Natural killer cell (primary cell): Measurements from ENCODE around the gene MTRF1. TPM values are rescaled to one million over a fixed set of nuclear protein-coding genes. Genes with fewer than 3 reads are reported as not detected.
A peak's percentile ranks its signal among the peaks of the same experiment; 100 is the strongest.

ENCODE experiments used
- ATAC-seq, 3 donors: fragments of 150-1000 bp in 2 of 3; fragments of 200-7000 bp in 1 of 3; cut with Tn5 transposase; 1 replicate in 1 of 3; 2 replicates in 2 of 3; pipeline ENCODE4 v1.10.0; 2021; ENCODE audit warnings: mild to moderate bottlenecking in 2 of 3, moderate library complexity in 2 of 3
- DNase-seq, 2 donors: peaks; one replicate each; pipeline versions ENCODE4 v3.0.0 to v3.0.0-alpha.2; 2013 to 2021; ENCODE audit warnings: mixed read lengths in 1 of 2
- H3K27ac ChIP-seq: one replicate; pipeline ENCODE4 v1.5.1; 2013; ENCODE audit warnings: mild to moderate bottlenecking, low read length
- H3K27me3 ChIP-seq: one replicate; pipeline ENCODE4 v1.6.1; 2013; ENCODE audit warnings: low read length; ENCODE audit not compliant: control insufficient read depth, insufficient read depth
- H3K36me3 ChIP-seq: one replicate; pipeline ENCODE4 v1.6.1; 2013; ENCODE audit warnings: low read length; ENCODE audit not compliant: control insufficient read depth, insufficient read depth
- H3K4me1 ChIP-seq: one replicate; pipeline ENCODE4 v1.6.1; 2013; ENCODE audit warnings: low read length; ENCODE audit not compliant: control insufficient read depth, insufficient read depth
- H3K4me3 ChIP-seq: one replicate; pipeline ENCODE4 v1.5.1; 2013; ENCODE audit warnings: low read length
- H3K9me3 ChIP-seq: one replicate; pipeline ENCODE4 v1.6.1; 2013; ENCODE audit warnings: low read length; ENCODE audit not compliant: control insufficient read depth, insufficient read depth
- H3K27ac Mint-ChIP-seq, 2 donors: one replicate each; pipeline ENCODE4 v1.8.0; 2022; ENCODE audit warnings: mild to moderate bottlenecking in 2 of 2, mixed read lengths in 2 of 2, moderate library complexity in 1 of 2
- H3K27me3 Mint-ChIP-seq, 2 donors: one replicate each; pipeline ENCODE4 v1.8.0; 2022; ENCODE audit warnings: low read depth in 2 of 2, mixed read lengths in 2 of 2
- H3K36me3 Mint-ChIP-seq: one replicate; pipeline ENCODE4 v1.8.0; 2022; ENCODE audit warnings: mixed read lengths
- H3K4me1 Mint-ChIP-seq, 2 donors: one replicate each; pipeline ENCODE4 v1.8.0; 2022; ENCODE audit warnings: mixed read lengths in 2 of 2
- H3K4me3 Mint-ChIP-seq: one replicate; pipeline ENCODE4 v1.8.0; 2022; ENCODE audit warnings: mild to moderate bottlenecking, moderate library complexity, mixed read lengths
- H3K9me3 Mint-ChIP-seq, 2 donors: one replicate each; pipeline ENCODE4 v1.8.0; 2022; ENCODE audit warnings: mixed read lengths in 2 of 2
- CTCF ChIP-seq: fragments of 200-600 bp; IDR thresholded peaks from one replicate; pipeline ENCODE4 v1.8.0; 2022; ENCODE audit warnings: antibody characterized with exemption
- WGBS: methylation state at CpG from one replicate; pipeline ENCODE4 v1.1.7; 2013; ENCODE audit warnings: missing lambda C conversion rate; ENCODE audit not compliant: insufficient coverage; 5-methylcytosine and 5-hydroxymethylcytosine counted together
- intact Hi-C: fragments of 100-400 bp; cut with micrococcal nuclease; formaldehyde crosslinking; loops from one replicate; pipeline ENCODE4 v1.14.2; 2022
- total RNA-seq, 4 donors: library from RNA; stranded (reverse); fragments of 120-200 nt in 1 of 4; gene quantifications; one replicate each; pipeline versions ENCODE4 v1.2.3 to v1.2.4, GENCODE V29; 2013 to 2022

The MTRF1 gene
- total RNA-seq, 3 donors from 2014 or later (not counting 1 experiment from before 2014, with no cell fraction given): 20.3 to 24.1 (median 24.0) TPM

GRCh38 chr13:41200126-41200525, 63.2 kb downstream of the MTRF1 start:
- H3K27ac ChIP-seq: no peak overlapping the region
- Mint-ChIP-seq H3K36me3 (no peaks in the 10 kb centered on the region), H3K9me3 (no peaks in the 10 kb centered on the region), H3K27ac (no peak overlapping the region), H3K4me3 (no peak overlapping the region), H3K27me3 (no peaks in the 10 kb centered on the region), H3K4me1 (no peaks in the 10 kb centered on the region)
- H3K27me3 ChIP-seq: no peaks in the 10 kb centered on the region
- H3K4me1 ChIP-seq: no peaks in the 10 kb centered on the region
- intact Hi-C loops: no loop called here
- no peaks in the 10 kb centered on the region for H3K9me3 ChIP-seq
- no peak for TF ChIP-seq CTCF
- 99% methylated on average over 4 of the region's 4 CpGs for WGBS
- ATAC-seq (no peak), DNase-seq (no peak)
- no peaks in the 10 kb centered on the region for H3K36me3 ChIP-seq
- no peak overlapping the region for H3K4me3 ChIP-seq

GRCh38 chr13:41199526-41199925, 63.9 kb downstream of the MTRF1 start:
- Mint-ChIP-seq H3K36me3 (no peaks in the 10 kb centered on the region), H3K27ac (no peak overlapping the region), H3K4me3 (no peak overlapping the region), H3K4me1 (peaks cover 2 to 3% of the 10 kb centered on the region in 2 donors), H3K9me3 (no peaks in the 10 kb centered on the region), H3K27me3 (no peaks in the 10 kb centered on the region)
- Histone ChIP-seq H3K4me3 (no peak overlapping the region), H3K4me1 (peaks cover 3% of the 10 kb centered on the region), H3K27me3 (no peaks in the 10 kb centered on the region), H3K9me3 (no peaks in the 10 kb centered on the region), H3K36me3 (no peaks in the 10 kb centered on the region), H3K27ac (peak overlapping the region; percentile 45)
- WGBS: no CpG with 5 or more reads among the region's 2 CpGs
- ATAC-seq (no peak), DNase-seq (no peak)
- no peak for TF ChIP-seq CTCF
- intact Hi-C loops: no loop called here

GRCh38 chr13:41199079-41199478, 64.3 kb downstream of the MTRF1 start:
- no peak overlapping the region for H3K4me3 ChIP-seq
- no peak overlapping the region for H3K4me3 Mint-ChIP-seq
- peak overlapping the region; percentile 45 for H3K27ac ChIP-seq
- intact Hi-C loops: no loop called here
- no peaks in the 10 kb centered on the region for H3K27me3 ChIP-seq
- ATAC-seq (no peak), DNase-seq (peak in 1 of 2 donors; percentile 6)
- H3K27me3 Mint-ChIP-seq: no peaks in the 10 kb centered on the region
- no peaks in the 10 kb centered on the region for H3K36me3 Mint-ChIP-seq
- 54% methylated on average over 2 of the region's 5 CpGs for WGBS
- TF ChIP-seq CTCF: no peak
- H3K36me3 ChIP-seq: no peaks in the 10 kb centered on the region
- H3K4me1 Mint-ChIP-seq: peaks cover 7% of the 10 kb centered on the region in 2 donors
- H3K27ac Mint-ChIP-seq: no peak overlapping the region
- H3K9me3 Mint-ChIP-seq: no peaks in the 10 kb centered on the region
- H3K4me1 ChIP-seq: peaks cover 3% of the 10 kb centered on the region
- no peaks in the 10 kb centered on the region for H3K9me3 ChIP-seq

GRCh38 chr13:41196620-41197019, 66.8 kb downstream of the MTRF1 start:
- H3K9me3 ChIP-seq: no peaks in the 10 kb centered on the region
- H3K27me3 ChIP-seq: no peaks in the 10 kb centered on the region
- TF ChIP-seq CTCF: no peak
- DNase-seq: peak in 1 of 2 donors; percentile 19
- no peak overlapping the region for H3K27ac Mint-ChIP-seq
- peaks cover 22 to 26% of the 10 kb centered on the region in 2 donors for H3K4me1 Mint-ChIP-seq
- H3K4me3 ChIP-seq: no peak overlapping the region
- H3K4me3 Mint-ChIP-seq: no peak overlapping the region
- H3K9me3 Mint-ChIP-seq: no peaks in the 10 kb centered on the region
- no peak for ATAC-seq
- H3K36me3 ChIP-seq: no peaks in the 10 kb centered on the region
- peaks cover 12% of the 10 kb centered on the region for H3K4me1 ChIP-seq
- no peak overlapping the region for H3K27ac ChIP-seq
- intact Hi-C loops: no loop called here
- H3K27me3 Mint-ChIP-seq: no peaks in the 10 kb centered on the region
- no peaks in the 10 kb centered on the region for H3K36me3 Mint-ChIP-seq
- 78% methylated on average over 1 of the region's 2 CpGs for WGBS
